A673 (cell line): ENCODE data around the gene OTULINL. TPM values are rescaled to one million over a fixed set of nuclear protein-coding genes. Genes with fewer than 3 reads are reported as not detected.

Experiments used
- Bru-seq: library from RNA; stranded (reverse); fragments of 400-500 nt; gene quantifications from one replicate; lab custom pipeline; 2021; lab: Mats Ljungman, UMichigan
- BruChase-seq, 2 experiments: library from RNA; stranded (reverse); fragments of 400-500 nt; gene quantifications; one replicate each; lab custom pipeline; 2021; lab: Mats Ljungman, UMichigan
- BruUV-seq: library from RNA; stranded (reverse); fragments of 400-500 nt; replicated peaks from 2 replicates; lab custom pipeline; 2021; lab: Mats Ljungman, UMichigan
- CTCF ChIA-PET: fragments of 300-600 bp; sonication (Branson Sonifier 250); formaldehyde crosslinking; loops from one replicate; lab custom pipeline; 2022; ENCODE audit warnings: antibody characterized with exemption; lab: Charles Lee
- POLR2A ChIA-PET: fragments of 300-600 bp; sonication (Branson Sonifier 250); formaldehyde crosslinking; loops from one replicate; lab custom pipeline; 2022; ENCODE audit warnings: antibody characterized with exemption; ENCODE audit not compliant: low non-redundant PET; lab: Charles Lee
- DNase-seq: peaks from one replicate; pipeline ENCODE4 v3.0.0-alpha.2; 2015; ENCODE audit warnings: low spot score
- H3K27ac ChIP-seq: fragments of 200-600 bp; sonication (generic); 2 replicates; pipeline ENCODE4 v1.5.1; 2016; ENCODE audit warnings: mixed run types, low read depth, mild to moderate bottlenecking, mixed read lengths, antibody characterized with exemption, low read length; ENCODE audit not compliant: poor library complexity, severe bottlenecking
- H3K27me3 ChIP-seq: fragments of 200-600 bp; sonication (generic); replicated peaks from 2 replicates; pipeline ENCODE4 v1.6.1; 2017; ENCODE audit warnings: mixed run types, low read depth, mild to moderate bottlenecking, mixed read lengths, antibody characterized with exemption, low read length; ENCODE audit not compliant: insufficient read depth, poor library complexity
- H3K36me3 ChIP-seq: fragments of 200-600 bp; sonication (generic); 2 replicates; pipeline ENCODE4 v1.6.1; 2016; ENCODE audit warnings: mixed run types, mild to moderate bottlenecking, mixed read lengths, antibody characterized with exemption, low read length; ENCODE audit not compliant: insufficient read depth, poor library complexity, severe bottlenecking
- H3K4me1 ChIP-seq: fragments of 200-600 bp; sonication (generic); 2 replicates; pipeline ENCODE4 v1.6.1; 2017; ENCODE audit warnings: mixed run types, mild to moderate bottlenecking, mixed read lengths, antibody characterized with exemption, low read length; ENCODE audit not compliant: insufficient read depth, poor library complexity, severe bottlenecking
- H3K4me3 ChIP-seq: fragments of 200-600 bp; sonication (generic); 2 replicates; pipeline ENCODE4 v1.5.1; 2016; ENCODE audit warnings: low read depth, mixed run types, mild to moderate bottlenecking, mixed read lengths, low read length; ENCODE audit not compliant: poor library complexity, severe bottlenecking
- H3K9me3 ChIP-seq: fragments of 200-600 bp; sonication (generic); 2 replicates; pipeline ENCODE4 v1.6.1; 2016; ENCODE audit warnings: mixed run types, low read depth, mild to moderate bottlenecking, mixed read lengths, antibody characterized with exemption, low read length; ENCODE audit not compliant: poor library complexity, severe bottlenecking
- EZH2 ChIP-seq: fragments of 200-600 bp; sonication (generic); IDR thresholded peaks from 2 replicates; pipeline ENCODE4 v1.6.1; 2017; ENCODE audit warnings: borderline replicate concordance, low read depth, mild to moderate bottlenecking, mixed read lengths, antibody characterized with exemption, low read length; ENCODE audit not compliant: poor library complexity, severe bottlenecking
- intact Hi-C: fragments of 100-400 bp; cut with micrococcal nuclease; formaldehyde crosslinking; loops from one replicate; pipeline ENCODE4 v1.10.0; 2022; ENCODE audit not compliant: unreplicated experiment
- long read RNA-seq: library from polyadenylated mRNA; stranded (forward); transcript quantifications from one replicate; pipeline ENCODE4 v2.0.0, GENCODE V29; 2022
- total RNA-seq: library from RNA; stranded (reverse); gene quantifications from 2 replicates; pipeline ENCODE4 v1.2.3, GENCODE V29; 2021
- TF ChIP-seq, protein P1 (sequence below): fragments of 300-800, 200-600 bp; sonication (generic); conservative IDR thresholded peaks from 2 replicates; pipeline ENCODE4 v1.5.1; 2017; ENCODE audit warnings: low read depth, mild to moderate bottlenecking, antibody characterized with exemption, low read length, moderate library complexity, mixed read lengths

The OTULINL gene
- total RNA-seq, result 0.13 and 0.59 TPM in 2 replicates
- Bru-seq, nascent RNA, result percentile 21 among the genes with signal in this experiment
- BruChase-seq, experiment 1, labeled RNA remaining after a 2-hour chase, result percentile 18 among the genes with signal in this experiment
- BruChase-seq, experiment 2, labeled RNA remaining after a 6-hour chase, result percentile 16 among the genes with signal in this experiment
- long read RNA-seq, partial matches to known transcripts, result 0 of 1 reads
- long read RNA-seq, other reads (novel, unspliced or antisense), result 0 of 1 reads

DNA sequence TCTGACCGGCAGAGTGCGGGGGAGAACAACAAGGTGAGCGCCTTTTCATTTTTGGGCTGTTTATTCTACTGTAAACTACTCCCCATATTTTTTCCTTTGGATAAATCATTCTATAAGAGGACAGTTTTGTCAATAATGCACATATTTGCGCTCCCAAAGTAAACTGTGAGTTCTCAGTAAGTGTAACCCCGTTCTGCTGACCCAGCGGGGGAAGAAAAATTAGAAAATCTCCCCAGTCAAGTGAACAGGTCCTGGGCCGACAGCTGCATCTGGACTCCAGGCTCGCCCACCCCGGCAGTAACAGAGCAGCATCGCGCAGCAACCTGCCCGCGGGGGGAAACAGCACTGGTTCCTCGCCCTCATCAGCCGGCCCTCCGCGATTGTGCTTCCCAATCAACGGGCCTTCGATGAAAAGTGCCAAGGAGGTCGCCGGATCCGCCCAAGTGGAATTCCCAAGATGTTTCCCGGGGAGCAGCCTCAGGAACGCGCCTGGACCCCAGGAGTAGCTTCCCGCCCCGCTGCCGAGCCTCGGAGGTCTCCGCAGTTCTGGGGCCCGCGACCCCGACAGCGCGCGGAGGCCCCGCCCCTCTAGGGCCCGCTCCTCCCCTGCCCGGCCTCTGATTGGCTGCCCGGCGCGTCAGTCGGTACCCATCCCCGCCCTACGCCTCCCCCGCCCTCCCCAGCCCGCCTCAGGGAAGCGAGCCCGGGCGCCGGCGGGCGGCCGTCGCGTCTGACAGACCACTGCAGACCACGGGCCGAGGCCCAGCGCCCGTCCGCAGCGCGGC lies at the start of gene OTULINL:
OTULINL (plus strand) TSS at position 687 of the 785 bp plus-strand sequence. CDS start 103 bp downstream, outside the sequence.
- Histone ChIP-seq H3K36me3 (no peaks in the 10 kb centered on the region), H3K4me1 (peaks cover 20% of the 10 kb centered on the region), H3K4me3 (peak within 1 kb of the TSS; percentile 48), H3K27me3 (peaks cover 62% of the 10 kb centered on the region), H3K27ac (no peak within 1 kb of the TSS), H3K9me3 (no peaks in the 10 kb centered on the region)
- ChIA-PET CTCF (no interaction called here), POLR2A (no interaction called here)
- TF ChIP-seq, protein P1, sequence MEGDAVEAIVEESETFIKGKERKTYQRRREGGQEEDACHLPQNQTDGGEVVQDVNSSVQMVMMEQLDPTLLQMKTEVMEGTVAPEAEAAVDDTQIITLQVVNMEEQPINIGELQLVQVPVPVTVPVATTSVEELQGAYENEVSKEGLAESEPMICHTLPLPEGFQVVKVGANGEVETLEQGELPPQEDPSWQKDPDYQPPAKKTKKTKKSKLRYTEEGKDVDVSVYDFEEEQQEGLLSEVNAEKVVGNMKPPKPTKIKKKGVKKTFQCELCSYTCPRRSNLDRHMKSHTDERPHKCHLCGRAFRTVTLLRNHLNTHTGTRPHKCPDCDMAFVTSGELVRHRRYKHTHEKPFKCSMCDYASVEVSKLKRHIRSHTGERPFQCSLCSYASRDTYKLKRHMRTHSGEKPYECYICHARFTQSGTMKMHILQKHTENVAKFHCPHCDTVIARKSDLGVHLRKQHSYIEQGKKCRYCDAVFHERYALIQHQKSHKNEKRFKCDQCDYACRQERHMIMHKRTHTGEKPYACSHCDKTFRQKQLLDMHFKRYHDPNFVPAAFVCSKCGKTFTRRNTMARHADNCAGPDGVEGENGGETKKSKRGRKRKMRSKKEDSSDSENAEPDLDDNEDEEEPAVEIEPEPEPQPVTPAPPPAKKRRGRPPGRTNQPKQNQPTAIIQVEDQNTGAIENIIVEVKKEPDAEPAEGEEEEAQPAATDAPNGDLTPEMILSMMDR, result no peak
- no peak for TF ChIP-seq EZH2
- no TSS peak for BruUV-seq
- DNase-seq, result peak; percentile 84
- intact Hi-C loops, result no loop called here

DNA sequence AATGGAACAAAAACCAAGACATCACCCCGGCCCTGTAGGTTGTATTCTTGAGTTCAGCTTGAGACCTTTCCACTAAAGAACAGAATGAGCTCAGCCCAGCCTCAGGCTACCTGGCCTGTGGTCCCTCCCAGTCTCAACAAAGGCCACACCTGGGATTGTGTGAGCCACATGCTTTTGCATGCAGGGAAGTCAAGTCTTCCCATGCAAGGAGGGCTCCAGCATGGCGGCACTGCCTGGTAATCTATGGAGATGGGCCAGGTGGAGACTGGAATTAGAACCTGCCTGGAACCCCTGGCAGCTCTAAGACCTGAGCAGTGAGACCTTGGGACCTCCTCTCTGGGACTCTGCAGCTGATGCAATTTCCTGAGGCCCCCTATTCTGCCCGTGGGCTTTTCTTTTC lies 49.4 kb upstream of the OTULINL start:
- no peak overlapping the region for H3K4me3 ChIP-seq
- intact Hi-C loops, result no loop called here
- no peaks in the 10 kb centered on the region for H3K4me1 ChIP-seq
- H3K9me3 ChIP-seq, result no peaks in the 10 kb centered on the region
- no peak for DNase-seq
- H3K36me3 ChIP-seq, result no peaks in the 10 kb centered on the region
- H3K27ac ChIP-seq, result no peak overlapping the region
- no peaks in the 10 kb centered on the region for H3K27me3 ChIP-seq
- POLR2A ChIA-PET, result no interaction called here
- CTCF ChIA-PET, result no interaction called here
- TF ChIP-seq, protein P1, result no peak
- TF ChIP-seq EZH2, result no peak
- BruUV-seq, result no TSS peak

DNA sequence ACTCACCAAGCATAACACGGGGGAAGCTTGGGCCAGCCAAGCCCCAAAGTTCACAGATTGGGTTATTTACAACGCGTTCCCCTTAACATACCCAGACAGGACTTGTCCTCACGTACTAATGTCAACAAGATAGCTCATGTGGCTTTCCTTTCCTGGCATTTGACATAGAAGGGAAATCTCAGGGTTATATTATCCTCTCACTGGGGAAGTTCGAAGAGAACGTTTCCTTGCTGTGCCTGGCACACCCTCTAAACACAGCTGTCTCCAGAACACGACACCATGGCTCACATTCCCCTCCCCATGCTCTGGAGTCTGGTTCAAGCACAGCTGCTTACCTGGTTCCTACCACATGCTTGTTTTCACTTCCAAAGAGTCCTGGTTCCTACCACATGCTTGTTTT lies 46.8 kb upstream of the OTULINL start:
- POLR2A ChIA-PET, result interaction anchor here (0.9 kb wide), 1 partner anchor 11 kb away, joined by 3 read pairs; no protein-coding TSS in a partner anchor
- intact Hi-C loops, result no loop called here

More for the DNA sequence above, 46.8 kb upstream of the OTULINL start:
- Histone ChIP-seq H3K4me3 (no peak overlapping the region), H3K36me3 (no peaks in the 10 kb centered on the region), H3K27me3 (no peaks in the 10 kb centered on the region), H3K9me3 (no peaks in the 10 kb centered on the region), H3K4me1 (no peaks in the 10 kb centered on the region), H3K27ac (no peak overlapping the region)
- DNase-seq, result no peak
- no TSS peak for BruUV-seq
- CTCF ChIA-PET, result interaction anchor here (0.8 kb wide), 1 partner anchor 11 kb away, joined by 3 read pairs; no protein-coding TSS in a partner anchor
- TF ChIP-seq EZH2, result no peak
- TF ChIP-seq, protein P1, result no peak
